Neural progenitor cell (in vitro differentiated cells): ENCODE data around the gene CCDC97. TPM values are rescaled to one million over a fixed set of nuclear protein-coding genes. Genes with fewer than 3 reads are reported as not detected.

Experiments
- DNase-seq: peaks from one replicate; pipeline ENCODE4 v3.0.0-alpha.2; 2016; ENCODE audit warnings: low spot score
- H2AFZ ChIP-seq: fragments of 200-600 bp; sonication (generic); replicated peaks from 2 replicates; pipeline ENCODE4 v1.6.1; 2016; ENCODE audit warnings: antibody characterized with exemption
- H3F3A ChIP-seq: fragments of 200-600 bp; sonication (generic); 2 replicates; pipeline ENCODE4 v1.6.1; 2016; ENCODE audit warnings: antibody characterized with exemption, low read depth
- H3K27ac ChIP-seq: fragments of 200-600 bp; sonication (generic); 2 replicates; pipeline ENCODE4 v1.5.1; 2016; ENCODE audit warnings: mild to moderate bottlenecking
- H3K27me3 ChIP-seq: fragments of 200-600 bp; sonication (generic); 2 replicates; pipeline ENCODE4 v1.6.1; 2016; ENCODE audit warnings: mild to moderate bottlenecking, moderate library complexity
- H3K36me3 ChIP-seq: fragments of 200-600 bp; sonication (generic); 2 replicates; pipeline ENCODE4 v1.5.1; 2016
- H3K4me1 ChIP-seq: fragments of 200-600 bp; sonication (generic); 2 replicates; pipeline ENCODE4 v1.6.1; 2016; ENCODE audit warnings: mixed run types
- H3K4me2 ChIP-seq: fragments of 200-600 bp; sonication (generic); 2 replicates; pipeline ENCODE4 v1.6.1; 2016
- H3K4me3 ChIP-seq: fragments of 200-600 bp; sonication (generic); 2 replicates; pipeline ENCODE4 v1.5.1; 2016
- H3K79me2 ChIP-seq: fragments of 200-600 bp; sonication (generic); 2 replicates; pipeline ENCODE4 v1.6.1; 2016; ENCODE audit warnings: low read depth
- H3K9ac ChIP-seq: fragments of 200-600 bp; sonication (generic); 2 replicates; pipeline ENCODE4 v1.6.1; 2016
- H3K9me3 ChIP-seq: fragments of 200-600 bp; sonication (generic); 2 replicates; pipeline ENCODE4 v1.5.1; 2016; ENCODE audit warnings: low read depth
- H4K20me1 ChIP-seq: fragments of 200-600 bp; sonication (generic); 2 replicates; pipeline ENCODE4 v1.6.1; 2016; ENCODE audit warnings: low read depth
- H3K27ac Mint-ChIP-seq: 3 replicates; pipeline ENCODE4 v1.8.0; 2021; ENCODE audit warnings: mixed read lengths
- H3K27me3 Mint-ChIP-seq: 2 replicates; pipeline ENCODE4 v1.8.0; 2022; ENCODE audit warnings: low read depth, mild to moderate bottlenecking, inconsistent platforms, moderate library complexity, mixed read lengths; ENCODE audit not compliant: insufficient read depth
- H3K36me3 Mint-ChIP-seq: 3 replicates; pipeline ENCODE4 v1.8.0; 2021; ENCODE audit warnings: mixed read lengths
- H3K4me1 Mint-ChIP-seq: 3 replicates; pipeline ENCODE4 v1.8.0; 2021; ENCODE audit warnings: mixed read lengths
- H3K4me3 Mint-ChIP-seq: 3 replicates; pipeline ENCODE4 v1.8.0; 2021; ENCODE audit warnings: mild to moderate bottlenecking, moderate library complexity, mixed read lengths
- H3K9me3 Mint-ChIP-seq: 3 replicates; pipeline ENCODE4 v1.8.0; 2020; ENCODE audit warnings: mixed read lengths
- EZH2 ChIP-seq: fragments of 200-600 bp; sonication (generic); IDR thresholded peaks from 2 replicates; pipeline ENCODE4 v1.6.1; 2017; ENCODE audit warnings: antibody characterized with exemption, mild to moderate bottlenecking, moderate library complexity
- EZH2phosphoT487 ChIP-seq: fragments of 200-600 bp; sonication (generic); IDR thresholded peaks from 2 replicates; pipeline ENCODE4 v1.6.1; 2017; ENCODE audit warnings: antibody characterized with exemption
- total RNA-seq: library from RNA; depleted of rRNA; stranded (reverse); fragments of >200 nt; gene quantifications from 2 replicates; pipeline ENCODE4 v1.2.3, GENCODE V29; 2015; ENCODE audit warnings: low replicate concordance
- TF ChIP-seq, protein P1 (sequence below): fragments of 200-600 bp; sonication (generic); IDR thresholded peaks from 2 replicates; pipeline ENCODE4 v1.5.1; 2017; ENCODE audit warnings: antibody characterized with exemption, mild to moderate bottlenecking

Gene CCDC97
- total RNA-seq, 1 donor from 2014 or later: 19.1 TPM

- H3K36me3 Mint-ChIP-seq: no peaks in the 10 kb centered on the region
- no peak overlapping the region for H3K27ac Mint-ChIP-seq
These were observed 21.1 kb downstream of the CCDC97 start for GRCh38 chr19:41330946-41331678.

GRCh38 chr19:41332000-41332399 is 22.0 kb downstream of the CCDC97 start:
- TF ChIP-seq, protein P1, sequence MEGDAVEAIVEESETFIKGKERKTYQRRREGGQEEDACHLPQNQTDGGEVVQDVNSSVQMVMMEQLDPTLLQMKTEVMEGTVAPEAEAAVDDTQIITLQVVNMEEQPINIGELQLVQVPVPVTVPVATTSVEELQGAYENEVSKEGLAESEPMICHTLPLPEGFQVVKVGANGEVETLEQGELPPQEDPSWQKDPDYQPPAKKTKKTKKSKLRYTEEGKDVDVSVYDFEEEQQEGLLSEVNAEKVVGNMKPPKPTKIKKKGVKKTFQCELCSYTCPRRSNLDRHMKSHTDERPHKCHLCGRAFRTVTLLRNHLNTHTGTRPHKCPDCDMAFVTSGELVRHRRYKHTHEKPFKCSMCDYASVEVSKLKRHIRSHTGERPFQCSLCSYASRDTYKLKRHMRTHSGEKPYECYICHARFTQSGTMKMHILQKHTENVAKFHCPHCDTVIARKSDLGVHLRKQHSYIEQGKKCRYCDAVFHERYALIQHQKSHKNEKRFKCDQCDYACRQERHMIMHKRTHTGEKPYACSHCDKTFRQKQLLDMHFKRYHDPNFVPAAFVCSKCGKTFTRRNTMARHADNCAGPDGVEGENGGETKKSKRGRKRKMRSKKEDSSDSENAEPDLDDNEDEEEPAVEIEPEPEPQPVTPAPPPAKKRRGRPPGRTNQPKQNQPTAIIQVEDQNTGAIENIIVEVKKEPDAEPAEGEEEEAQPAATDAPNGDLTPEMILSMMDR: no peak
- TF ChIP-seq EZH2phosphoT487 (no peak), EZH2 (no peak)
- H2AFZ ChIP-seq: no peak overlapping the region

More at GRCh38 chr19:41330946-41331678, 21.1 kb downstream of the CCDC97 start:
- Mint-ChIP-seq H3K9me3 (no peaks in the 10 kb centered on the region), H3K4me1 (peaks cover 18% of the 10 kb centered on the region), H3K27me3 (peaks cover 12% of the 10 kb centered on the region), H3K4me3 (no peak overlapping the region)
- Histone ChIP-seq H3K9me3 (no peaks in the 10 kb centered on the region), H4K20me1 (no peaks in the 10 kb centered on the region), H3F3A (no peaks in the 10 kb centered on the region), H3K27ac (no peak overlapping the region), H3K79me2 (no peaks in the 10 kb centered on the region), H3K4me1 (no peaks in the 10 kb centered on the region), H3K9ac (no peak overlapping the region), H3K4me3 (no peak overlapping the region), H2AFZ (no peak overlapping the region), H3K27me3 (peaks cover 5% of the 10 kb centered on the region), H3K36me3 (no peaks in the 10 kb centered on the region), H3K4me2 (no peak overlapping the region)
- no peak for TF ChIP-seq EZH2phosphoT487
- TF ChIP-seq EZH2: no peak
- TF ChIP-seq, protein P1: no peak
- DNase-seq: no peak

DNA sequence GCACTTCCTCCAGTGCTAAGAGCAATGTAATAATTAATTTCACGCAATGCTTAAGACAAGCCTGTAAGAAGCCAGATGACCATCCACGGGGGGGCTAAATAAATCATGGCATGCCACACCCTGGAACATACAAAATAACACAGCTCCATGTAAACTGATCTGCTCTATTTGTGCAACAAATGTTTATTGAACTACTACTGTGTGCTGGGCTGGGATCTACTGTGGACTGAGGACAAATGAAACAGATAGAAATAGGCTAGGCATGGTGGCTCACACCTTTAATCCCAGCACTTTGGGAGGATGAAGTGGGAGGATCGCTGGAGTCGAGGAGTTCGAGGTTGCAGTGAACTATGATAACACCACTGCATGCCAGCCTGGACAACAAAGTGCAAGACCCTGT is 22.5 kb downstream of the CCDC97 start:
- Mint-ChIP-seq H3K4me1 (peaks cover 7% of the 10 kb centered on the region), H3K36me3 (no peaks in the 10 kb centered on the region), H3K9me3 (no peaks in the 10 kb centered on the region), H3K27me3 (peaks cover 8% of the 10 kb centered on the region), H3K4me3 (no peak overlapping the region), H3K27ac (no peak overlapping the region)
- Histone ChIP-seq H3F3A (no peaks in the 10 kb centered on the region), H3K4me1 (no peaks in the 10 kb centered on the region), H3K79me2 (no peaks in the 10 kb centered on the region), H4K20me1 (no peaks in the 10 kb centered on the region), H3K9me3 (no peaks in the 10 kb centered on the region), H3K36me3 (no peaks in the 10 kb centered on the region), H2AFZ (no peak overlapping the region), H3K4me3 (no peak overlapping the region), H3K27ac (no peak overlapping the region), H3K9ac (no peak overlapping the region), H3K27me3 (no peaks in the 10 kb centered on the region), H3K4me2 (no peak overlapping the region)
- TF ChIP-seq, protein P1: no peak
- TF ChIP-seq EZH2phosphoT487 (no peak), EZH2 (no peak)
- no peak for DNase-seq

More at GRCh38 chr19:41332000-41332399, 22.0 kb downstream of the CCDC97 start:
- peaks cover 10% of the 10 kb centered on the region for H3K27me3 Mint-ChIP-seq
- no peak overlapping the region for H3K27ac Mint-ChIP-seq
- Histone ChIP-seq H3K9ac (no peak overlapping the region), H3K27me3 (no peaks in the 10 kb centered on the region), H3K4me1 (no peaks in the 10 kb centered on the region), H3K36me3 (no peaks in the 10 kb centered on the region), H3K79me2 (no peaks in the 10 kb centered on the region), H3K4me2 (no peak overlapping the region), H3F3A (no peaks in the 10 kb centered on the region), H4K20me1 (no peaks in the 10 kb centered on the region), H3K27ac (no peak overlapping the region), H3K4me3 (no peak overlapping the region), H3K9me3 (no peaks in the 10 kb centered on the region)
- peaks cover 9% of the 10 kb centered on the region for H3K4me1 Mint-ChIP-seq
- H3K4me3 Mint-ChIP-seq: no peak overlapping the region
- H3K9me3 Mint-ChIP-seq: no peaks in the 10 kb centered on the region
- no peaks in the 10 kb centered on the region for H3K36me3 Mint-ChIP-seq
- no peak for DNase-seq
